Panc1 (cell line): Measurements from ENCODE around the gene PPM1M.

Experiments
- CTCF ChIP-seq: fragments of 450-650 bp; IDR thresholded peaks from 2 replicates; pipeline ENCODE4 v1.5.1; 2017; ENCODE audit warnings: mild to moderate bottlenecking
- POLR2AphosphoS5 ChIP-seq: IDR thresholded peaks from 2 replicates; pipeline ENCODE4 v1.6.1; 2012; ENCODE audit warnings: mild to moderate bottlenecking, low read depth, low read length, moderate library complexity
- REST ChIP-seq, 2 experiments: IDR thresholded peaks; 2 replicates each; pipeline ENCODE4 v1.6.1; 2011 to 2012; ENCODE audit warnings: low read depth in 2 of 2, control low read depth in 1 of 2, low read length in 1 of 2, mild to moderate bottlenecking in 1 of 2, moderate library complexity in 1 of 2; ENCODE audit not compliant: insufficient read depth in 1 of 2

- no peak for TF ChIP-seq CTCF
- no peak for TF ChIP-seq POLR2AphosphoS5
- no peak for TF ChIP-seq REST (IDR thresholded peaks at IDR 0.05; ENCODE audit: insufficient read depth in 1 of 2, low read depth in 2 of 2, low read length in 1 of 2)
These were observed 24.7 kb downstream of the PPM1M start for GRCh38 chr3:52270252-52270754.
